Thyroid gland (tissue), 4 donors: ENCODE measurements around the gene SMARCAL1. TPM values are rescaled to one million over a fixed set of nuclear protein-coding genes. Genes with fewer than 3 reads are reported as not detected.
A peak's percentile ranks its signal among the peaks of the same experiment; 100 is the strongest.

Source experiments
- DNase-seq, 2 donors: peaks; one replicate each; pipeline ENCODE4 v3.0.0-alpha.2; 2019
- H3K27ac ChIP-seq, 3 donors: fragments of 200-600 bp; sonication (generic); 1 replicate in 2 of 3; 2 replicates in 1 of 3; pipeline ENCODE4 v1.5.1; 2016 to 2019; ENCODE audit warnings: mild to moderate bottlenecking in 1 of 3, moderate library complexity in 1 of 3
- H3K27me3 ChIP-seq: fragments of 200-600 bp; sonication (generic); one replicate; pipeline ENCODE4 v1.5.1; 2019
- H3K36me3 ChIP-seq, 2 donors: fragments of 200-600 bp; sonication (generic); one replicate each; pipeline ENCODE4 v1.5.1; 2016 to 2019
- H3K4me1 ChIP-seq, 2 donors: fragments of 200-600 bp; sonication (generic); one replicate each; pipeline ENCODE4 v1.5.1; 2017 to 2019
- H3K4me3 ChIP-seq, 3 donors: fragments of 200-600 bp; sonication (generic); replicated peaks in 1 of 3; 1 replicate in 2 of 3; 2 replicates in 1 of 3; pipeline ENCODE4 v1.5.1; 2016; ENCODE audit warnings: mild to moderate bottlenecking in 1 of 3
- H3K9me3 ChIP-seq: fragments of 200-600 bp; sonication (generic); one replicate; pipeline ENCODE4 v1.5.1; 2017
- POLR2A ChIP-seq, 2 donors: fragments of 450-650 bp; IDR thresholded peaks; one replicate each; pipeline ENCODE4 v1.6.1; 2017; ENCODE audit warnings: antibody characterized with exemption in 2 of 2, mild to moderate bottlenecking in 2 of 2, moderate library complexity in 1 of 2
- WGBS, 2 donors: methylation state at CpG; one replicate each; pipeline ENCODE4 v1.1.5; 2017; 5-methylcytosine and 5-hydroxymethylcytosine counted together
- intact Hi-C: fragments of 100-400 bp; cut with DNase I; formaldehyde crosslinking; loops from one replicate; pipeline ENCODE4 v1.15.1; 2023
- total RNA-seq, 4 donors: library from RNA; depleted of rRNA; stranded (reverse); fragments of >200 nt; gene quantifications; one replicate each; pipeline ENCODE4 v1.2.3, GENCODE V29; 2016
- TF ChIP-seq, protein P1 (sequence below), 6 experiments: fragments of 200-600 bp in 3 of 6; fragments of 450-650 bp in 3 of 6; sonication (generic) in 3 of 6; IDR thresholded peaks; one replicate each; pipeline ENCODE4 v1.5.1; 2016 to 2019; ENCODE audit warnings: antibody characterized with exemption in 6 of 6, mild to moderate bottlenecking in 2 of 6, inconsistent platforms in 1 of 6, moderate library complexity in 1 of 6

The SMARCAL1 gene
- total RNA-seq, 4 donors from 2014 or later: 19.5 to 31.4 (median 24.6) TPM

DNA sequence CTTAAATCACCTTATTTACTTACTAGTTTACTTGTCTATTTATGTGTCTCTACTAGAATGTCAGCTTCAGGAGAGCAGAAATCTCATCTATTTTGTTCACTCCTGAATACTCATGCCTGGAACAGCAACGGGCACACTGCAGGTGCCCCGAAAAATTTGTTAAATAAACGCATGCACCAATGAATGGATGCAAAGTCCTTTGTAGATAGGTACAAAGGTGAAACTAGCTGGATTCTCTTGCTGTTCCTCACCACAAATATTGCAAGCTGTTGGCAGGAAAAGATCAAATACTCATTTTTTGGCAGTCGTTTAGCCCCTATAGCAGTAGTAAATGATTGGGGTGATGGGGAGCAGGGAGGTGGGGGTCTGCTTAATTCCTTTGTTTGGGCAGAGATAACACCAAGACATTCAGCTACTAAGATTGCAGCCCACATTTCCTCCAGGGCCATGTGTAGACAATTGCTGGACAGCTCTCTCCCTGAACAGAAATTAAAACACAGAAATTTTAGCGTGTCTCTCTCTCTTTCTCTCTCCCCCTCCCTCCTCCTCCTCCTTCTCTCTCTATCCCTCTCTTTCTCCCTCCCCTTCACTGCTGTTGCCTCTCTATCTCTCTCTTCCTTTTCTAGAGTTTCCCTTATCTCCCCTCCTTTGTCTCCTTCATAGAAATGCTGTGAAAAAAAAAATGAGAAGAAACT, 45.4 kb upstream of the SMARCAL1 start:
- H3K36me3 ChIP-seq: no peaks in the 10 kb centered on the region
- no peak overlapping the region for H3K27ac ChIP-seq
- TF ChIP-seq, protein P1, sequence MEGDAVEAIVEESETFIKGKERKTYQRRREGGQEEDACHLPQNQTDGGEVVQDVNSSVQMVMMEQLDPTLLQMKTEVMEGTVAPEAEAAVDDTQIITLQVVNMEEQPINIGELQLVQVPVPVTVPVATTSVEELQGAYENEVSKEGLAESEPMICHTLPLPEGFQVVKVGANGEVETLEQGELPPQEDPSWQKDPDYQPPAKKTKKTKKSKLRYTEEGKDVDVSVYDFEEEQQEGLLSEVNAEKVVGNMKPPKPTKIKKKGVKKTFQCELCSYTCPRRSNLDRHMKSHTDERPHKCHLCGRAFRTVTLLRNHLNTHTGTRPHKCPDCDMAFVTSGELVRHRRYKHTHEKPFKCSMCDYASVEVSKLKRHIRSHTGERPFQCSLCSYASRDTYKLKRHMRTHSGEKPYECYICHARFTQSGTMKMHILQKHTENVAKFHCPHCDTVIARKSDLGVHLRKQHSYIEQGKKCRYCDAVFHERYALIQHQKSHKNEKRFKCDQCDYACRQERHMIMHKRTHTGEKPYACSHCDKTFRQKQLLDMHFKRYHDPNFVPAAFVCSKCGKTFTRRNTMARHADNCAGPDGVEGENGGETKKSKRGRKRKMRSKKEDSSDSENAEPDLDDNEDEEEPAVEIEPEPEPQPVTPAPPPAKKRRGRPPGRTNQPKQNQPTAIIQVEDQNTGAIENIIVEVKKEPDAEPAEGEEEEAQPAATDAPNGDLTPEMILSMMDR (IDR thresholded peaks at IDR 0.05): no peak
- TF ChIP-seq POLR2A (IDR thresholded peaks at IDR 0.05): no peak
- H3K4me1 ChIP-seq: peaks cover 8 to 9% of the 10 kb centered on the region in 2 donors
- intact Hi-C loops: no loop called here
- H3K27me3 ChIP-seq: no peaks in the 10 kb centered on the region
- H3K9me3 ChIP-seq: no peaks in the 10 kb centered on the region
- H3K4me3 ChIP-seq: no peak overlapping the region
- no peak for DNase-seq
- WGBS, 2 donors: 50 to 59% methylated on average over 5 of the region's 5 CpGs

DNA sequence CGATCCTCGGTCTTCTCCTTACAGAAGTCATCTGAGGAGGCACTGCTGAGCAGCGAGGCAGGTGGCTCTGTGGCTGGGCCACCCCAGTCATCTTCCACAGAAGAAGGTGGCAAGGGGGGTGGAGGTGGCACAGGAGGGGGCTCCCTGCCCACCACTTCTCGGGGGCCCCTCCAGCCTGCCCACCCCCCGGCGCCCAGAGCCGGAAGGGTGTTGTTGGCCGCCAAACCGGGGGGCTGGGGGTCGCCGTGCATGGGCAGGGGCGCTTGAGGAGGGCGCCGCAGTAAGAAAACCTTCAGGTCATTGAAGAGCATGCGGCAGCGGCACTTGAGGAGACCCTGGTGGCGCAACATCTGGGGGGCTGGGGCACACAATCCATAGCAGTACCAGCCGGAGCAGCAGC, 42.5 kb upstream of the SMARCAL1 start:
- Histone ChIP-seq H3K27me3 (no peaks in the 10 kb centered on the region), H3K27ac (no peak overlapping the region), H3K9me3 (no peaks in the 10 kb centered on the region), H3K4me1 (peaks cover 14 to 16% of the 10 kb centered on the region in 2 donors), H3K36me3 (no peaks in the 10 kb centered on the region), H3K4me3 (no peak overlapping the region)
- DNase-seq: no peak
- TF ChIP-seq, protein P1 (IDR thresholded peaks at IDR 0.05): no peak
- no peak for TF ChIP-seq POLR2A (IDR thresholded peaks at IDR 0.05)
- intact Hi-C loops: no loop called here
- WGBS, 2 donors: 73 to 75% methylated on average over 10 to 15 of the region's 18 CpGs

- H3K4me3 ChIP-seq: peak overlapping the region in 1 of 3 donors; percentile 14
These were observed 41.1 kb upstream of the SMARCAL1 start for GRCh38 chr2:216370961-216371712.

DNA sequence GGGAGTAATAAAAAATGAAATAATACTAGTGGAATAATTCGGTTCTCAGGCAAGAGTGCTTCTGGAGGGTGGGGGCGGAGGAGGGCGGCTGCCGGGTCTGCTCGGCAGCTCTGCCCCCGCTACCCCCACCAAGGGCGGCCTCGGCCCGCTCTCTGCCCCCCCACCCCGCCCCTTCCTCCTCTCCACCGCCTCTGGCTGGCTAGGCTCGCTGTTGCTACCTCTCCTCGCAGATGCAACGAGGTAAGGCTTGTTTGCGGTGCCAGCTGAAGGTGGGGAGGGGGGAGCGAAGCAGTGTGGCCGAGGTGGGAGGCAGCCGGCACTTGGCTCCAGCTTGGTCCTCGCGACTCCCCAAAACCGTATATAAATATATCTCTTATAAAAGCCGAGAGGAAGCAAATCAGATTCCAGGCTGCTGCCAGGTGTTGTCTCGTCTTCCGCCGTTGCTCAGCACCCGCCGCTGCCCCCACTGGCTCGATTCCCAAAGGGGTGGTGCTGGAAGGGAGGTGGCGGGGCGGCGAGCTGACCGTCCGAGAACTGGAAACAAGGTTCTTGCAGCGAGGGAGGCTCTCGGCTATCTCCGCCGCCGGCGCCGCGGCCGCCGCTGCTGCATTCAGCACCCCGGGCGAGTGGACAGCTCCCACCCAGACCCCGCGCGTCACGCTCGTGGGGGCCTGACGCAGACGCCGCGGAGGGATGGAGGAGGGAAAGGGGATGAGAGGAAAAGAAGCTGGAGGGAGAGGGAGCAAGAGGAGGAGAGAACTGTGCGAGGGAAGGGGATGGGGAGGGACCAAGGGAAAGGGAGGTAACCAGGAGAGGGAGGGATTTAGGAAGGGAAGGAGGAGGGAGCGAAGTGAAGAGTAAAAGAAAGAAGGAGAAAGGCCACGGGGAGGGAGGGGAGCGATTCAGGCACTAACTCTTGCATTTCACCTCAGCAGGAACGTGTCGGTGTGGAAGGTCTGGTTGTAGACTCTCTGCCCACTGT, 40.3 kb upstream of the SMARCAL1 start, which contains the start of gene MARCHF4:
Gene MARCHF4 (minus strand): TSS at position 763 of the 982 bp plus-strand sequence. CDS start 2,223 bp downstream, outside the sequence.
- DNase-seq: peak; percentile 68 to 76
- peak within 1 kb of the TSS in 1 of 3 donors; percentile 14 for H3K4me3 ChIP-seq
- no peaks in the 10 kb centered on the region for H3K9me3 ChIP-seq
- intact Hi-C loops: no loop called here
- H3K4me1 ChIP-seq: peaks cover 14 to 16% of the 10 kb centered on the region in 2 donors
- 1 to 5% methylated on average over 42 to 50 of the region's 60 CpGs for WGBS, 2 donors
- no peak within 1 kb of the TSS for H3K27ac ChIP-seq
- no peaks in the 10 kb centered on the region for H3K27me3 ChIP-seq
- H3K36me3 ChIP-seq: no peaks in the 10 kb centered on the region
- TF ChIP-seq, protein P1 (IDR thresholded peaks at IDR 0.05): no peak
- no peak for TF ChIP-seq POLR2A (IDR thresholded peaks at IDR 0.05)

More at GRCh38 chr2:216370961-216371712, 41.1 kb upstream of the SMARCAL1 start:
- DNase-seq: no peak
- Histone ChIP-seq H3K9me3 (no peaks in the 10 kb centered on the region), H3K4me1 (peaks cover 14 to 16% of the 10 kb centered on the region in 2 donors), H3K36me3 (no peaks in the 10 kb centered on the region), H3K27ac (no peak overlapping the region), H3K27me3 (no peaks in the 10 kb centered on the region)
- no peak for TF ChIP-seq POLR2A (IDR thresholded peaks at IDR 0.05)
- TF ChIP-seq, protein P1 (IDR thresholded peaks at IDR 0.05): no peak
- 3 to 5% methylated on average over 15 to 25 of the region's 53 CpGs for WGBS, 2 donors
- intact Hi-C loops: no loop called here
